HepG2 (cell line): ENCODE results near the gene FGFR4. TPM values are rescaled to one million over a fixed set of nuclear protein-coding genes. Genes with fewer than 3 reads are reported as not detected.

Source experiments
- AGO1 ChIP-seq: fragments of 200-400 bp; formaldehyde crosslinking; IDR thresholded peaks from 2 replicates; pipeline ENCODE4 v1.6.1; 2017; ENCODE audit warnings: mild to moderate bottlenecking, low read depth, low read length, moderate library complexity; ENCODE audit not compliant: poor library complexity, severe bottlenecking
- DNMT1 ChIP-seq: sonication (generic); formaldehyde crosslinking; IDR thresholded peaks from 2 replicates; pipeline ENCODE4 v1.5.1; 2020; ENCODE audit warnings: mild to moderate bottlenecking, missing genetic modification reagents
- ELF3 ChIP-seq: IDR thresholded peaks from 2 replicates; pipeline ENCODE4 v1.6.1; 2016; ENCODE audit warnings: missing genetic modification reagents, missing compliant biosample characterization
- FOXA1 ChIP-seq, 2 experiments: fragments of 450-650 bp in 1 of 2; sonication (generic) in 1 of 2; formaldehyde crosslinking in 1 of 2; IDR thresholded peaks; 2 replicates each; pipeline versions ENCODE4 v1.4.0 to v1.6.1; 2016 to 2020; ENCODE audit warnings: missing genetic modification reagents in 1 of 2
- HNF4A ChIP-seq: sonication (generic); formaldehyde crosslinking; IDR thresholded peaks from 2 replicates; pipeline ENCODE4 v1.4.0; 2020; ENCODE audit warnings: missing genetic modification reagents
- HNRNPK ChIP-seq: fragments of 200-400 bp; formaldehyde crosslinking; IDR thresholded peaks from 2 replicates; pipeline ENCODE4 v1.6.1; 2018; ENCODE audit warnings: low read length, low read depth, moderate library complexity, mild to moderate bottlenecking; ENCODE audit not compliant: poor library complexity, severe bottlenecking
- HNRNPUL1 ChIP-seq: fragments of 200-400 bp; formaldehyde crosslinking; IDR thresholded peaks from 2 replicates; pipeline ENCODE4 v1.6.1; 2017; ENCODE audit warnings: low read depth, mild to moderate bottlenecking, low read length, moderate library complexity
- IKZF5 ChIP-seq: IDR thresholded peaks from 2 replicates; pipeline ENCODE4 v1.6.1; 2018; ENCODE audit warnings: missing genetic modification reagents, mild to moderate bottlenecking, missing compliant biosample characterization
- KDM3A ChIP-seq: IDR thresholded peaks from 2 replicates; pipeline ENCODE4 v1.6.1; 2018; ENCODE audit warnings: low read depth, missing compliant biosample characterization
- KLF6 ChIP-seq: IDR thresholded peaks from 2 replicates; pipeline ENCODE4 v1.8.0; 2016; ENCODE audit warnings: missing biosample characterization, missing genetic modification reagents
- MTA3 ChIP-seq: sonication (generic); formaldehyde crosslinking; IDR thresholded peaks from 2 replicates; pipeline ENCODE4 v1.4.0; 2020; ENCODE audit warnings: missing genetic modification reagents
- NCOA1 ChIP-seq: sonication (generic); formaldehyde crosslinking; IDR thresholded peaks from 2 replicates; pipeline ENCODE4 v1.9.0; 2021; ENCODE audit warnings: missing genetic modification reagents
- NR2C2 ChIP-seq: sonication (generic); formaldehyde crosslinking; IDR thresholded peaks from 2 replicates; pipeline ENCODE4 v1.4.0; 2020; ENCODE audit warnings: missing genetic modification reagents, mild to moderate bottlenecking, moderate library complexity, borderline replicate concordance
- PLSCR1 ChIP-seq: sonication (generic); formaldehyde crosslinking; IDR thresholded peaks from 2 replicates; pipeline ENCODE4 v1.5.0; 2020; ENCODE audit warnings: missing genetic modification reagents, mild to moderate bottlenecking, borderline replicate concordance
- PTBP1 ChIP-seq: fragments of 200-400 bp; formaldehyde crosslinking; IDR thresholded peaks from 2 replicates; pipeline ENCODE4 v1.6.1; 2018; ENCODE audit warnings: low read length, low read depth; ENCODE audit not compliant: poor library complexity, severe bottlenecking
- SMYD3 ChIP-seq: sonication (generic); formaldehyde crosslinking; IDR thresholded peaks from 2 replicates; pipeline ENCODE4 v1.8.1; 2023; ENCODE audit warnings: mild to moderate bottlenecking, missing genetic modification reagents
- SP1 ChIP-seq, 2 experiments: fragments of 450-650 bp in 1 of 2; sonication (generic) in 1 of 2; formaldehyde crosslinking in 1 of 2; IDR thresholded peaks; 2 replicates each; pipeline versions ENCODE4 v1.4.0 to v1.6.1; 2016 to 2020; ENCODE audit warnings: missing genetic modification reagents in 1 of 2
- TOPORS ChIP-seq: sonication (generic); formaldehyde crosslinking; IDR thresholded peaks from 2 replicates; pipeline ENCODE4 v1.8.0; 2023; ENCODE audit warnings: mild to moderate bottlenecking, missing genetic modification reagents
- ZC3H4 ChIP-seq: sonication (generic); formaldehyde crosslinking; IDR thresholded peaks from 2 replicates; pipeline ENCODE4 v1.4.0; 2020; ENCODE audit warnings: missing genetic modification reagents, borderline replicate concordance
- ZFAT ChIP-seq: sonication (generic); formaldehyde crosslinking; conservative IDR thresholded peaks from 2 replicates; pipeline ENCODE4 v1.8.1; 2023; ENCODE audit warnings: missing genetic modification reagents, inconsistent platforms
- ZFP1 ChIP-seq: IDR thresholded peaks from 2 replicates; pipeline ENCODE4 v1.6.1; 2016
- ZNF138 ChIP-seq: sonication (generic); formaldehyde crosslinking; IDR thresholded peaks from 2 replicates; pipeline ENCODE4 v1.5.0; 2020; ENCODE audit warnings: mild to moderate bottlenecking, low read depth, missing genetic modification reagents
- ZNF589 ChIP-seq: sonication (generic); formaldehyde crosslinking; conservative IDR thresholded peaks from 2 replicates; pipeline ENCODE4 v1.8.0; 2022; ENCODE audit warnings: mild to moderate bottlenecking, moderate library complexity, missing genetic modification reagents
- ZNF703 ChIP-seq: sonication (generic); formaldehyde crosslinking; IDR thresholded peaks from 2 replicates; pipeline ENCODE4 v1.5.1; 2020; ENCODE audit warnings: missing genetic modification reagents, mild to moderate bottlenecking, moderate library complexity, borderline replicate concordance
- ZNF850 ChIP-seq: sonication (generic); formaldehyde crosslinking; conservative IDR thresholded peaks from 2 replicates; pipeline ENCODE4 v1.9.0; 2021; ENCODE audit warnings: mild to moderate bottlenecking, missing genetic modification reagents
- ZSCAN9 ChIP-seq: IDR thresholded peaks from 2 replicates; pipeline ENCODE4 v1.6.1; 2016; ENCODE audit warnings: borderline replicate concordance
- polyA plus RNA-seq, 8 experiments: library from polyadenylated mRNA; depleted of rRNA in 3 of 8; stranded (reverse) in 7 of 8; unstranded in 1 of 8; fragments of >200 nt; fragmentation: Illumina TruSeq in 4 of 8; extraction: Trizol in 4 of 8; gene quantifications; 2 replicates each; pipeline versions ENCODE4 v1.2.1 to v1.2.3, GENCODE V29; 2011 to 2016; ENCODE audit warnings: low read depth in 4 of 8, missing spikeins in 1 of 8, mixed read lengths in 1 of 8; ENCODE audit not compliant: insufficient read depth in 1 of 8
- total RNA-seq, 5 experiments: library from RNA; depleted of rRNA; stranded (reverse); fragments of >200 nt; fragmentation: Illumina TruSeq; extraction: Trizol; gene quantifications; 2 replicates each; pipeline ENCODE4 v1.2.3, GENCODE V29; 2016; ENCODE audit warnings: low read depth in 1 of 5
- TF ChIP-seq, protein P1 (sequence below): sonication (generic); formaldehyde crosslinking; IDR thresholded peaks from 2 replicates; pipeline ENCODE4 v1.4.0; 2020; ENCODE audit warnings: mild to moderate bottlenecking, missing genetic modification reagents

Gene FGFR4
- total and polyA plus RNA-seq, 2 of the 13 experiments (the other 11 are each of a cell fraction or from before 2014, with no cell fraction given), result 129 to 219 TPM

- peak; percentile 91 for TF ChIP-seq IKZF5
- no peak for TF ChIP-seq FOXA1 (IDR thresholded peaks at IDR 0.05)
- TF ChIP-seq FOXA1 (CRISPR knock-in tag; IDR thresholded peaks at IDR 0.05), result peak; percentile 31; the same call in 1 of the 2 replicates
- TF ChIP-seq AGO1, result peak; percentile 31
- 0 out of 2 replicates have a peak, but pooled peaks have one; percentile 48 for TF ChIP-seq SMYD3 (CRISPR knock-in tag)
- TF ChIP-seq ZFAT (CRISPR knock-in tag), result no peak
- TF ChIP-seq MTA3, result no peak
- no peak for TF ChIP-seq PLSCR1
- TF ChIP-seq HNRNPK, result peak; percentile 84
- no peak for TF ChIP-seq ZC3H4
- TF ChIP-seq ZNF589 (CRISPR knock-in tag), result peak; percentile 86
- TF ChIP-seq ZFP1 (CRISPR knock-in tag), result no peak
- peak; percentile 64; the same call in 1 of the 2 replicates for TF ChIP-seq KLF6 (CRISPR knock-in tag)
- TF ChIP-seq ELF3, result peak; percentile 75
- TF ChIP-seq HNRNPUL1, result peak; percentile 100
- TF ChIP-seq ZNF703, result no peak
- no peak; the same call in 1 of the 2 replicates for TF ChIP-seq ZNF138 (CRISPR knock-in tag)
- peak; percentile 83; the same call in 1 of the 2 replicates for TF ChIP-seq KDM3A
- TF ChIP-seq TOPORS, result no peak
- TF ChIP-seq NR2C2, result peak; percentile 60
- 0 out of 2 replicates have a peak, but pooled peaks have one; percentile 63 for TF ChIP-seq ZSCAN9 (CRISPR knock-in tag)
- peak; percentile 95 for TF ChIP-seq NCOA1
- peak; percentile 89 for TF ChIP-seq PTBP1
- peak; percentile 90 for TF ChIP-seq HNF4A
- 0 out of 2 replicates have a peak, but pooled peaks have one; percentile 83 for TF ChIP-seq ZNF850
- peak; percentile 70; the same call in 1 of the 2 replicates for TF ChIP-seq DNMT1 (CRISPR knock-in tag)
- TF ChIP-seq, protein P1, sequence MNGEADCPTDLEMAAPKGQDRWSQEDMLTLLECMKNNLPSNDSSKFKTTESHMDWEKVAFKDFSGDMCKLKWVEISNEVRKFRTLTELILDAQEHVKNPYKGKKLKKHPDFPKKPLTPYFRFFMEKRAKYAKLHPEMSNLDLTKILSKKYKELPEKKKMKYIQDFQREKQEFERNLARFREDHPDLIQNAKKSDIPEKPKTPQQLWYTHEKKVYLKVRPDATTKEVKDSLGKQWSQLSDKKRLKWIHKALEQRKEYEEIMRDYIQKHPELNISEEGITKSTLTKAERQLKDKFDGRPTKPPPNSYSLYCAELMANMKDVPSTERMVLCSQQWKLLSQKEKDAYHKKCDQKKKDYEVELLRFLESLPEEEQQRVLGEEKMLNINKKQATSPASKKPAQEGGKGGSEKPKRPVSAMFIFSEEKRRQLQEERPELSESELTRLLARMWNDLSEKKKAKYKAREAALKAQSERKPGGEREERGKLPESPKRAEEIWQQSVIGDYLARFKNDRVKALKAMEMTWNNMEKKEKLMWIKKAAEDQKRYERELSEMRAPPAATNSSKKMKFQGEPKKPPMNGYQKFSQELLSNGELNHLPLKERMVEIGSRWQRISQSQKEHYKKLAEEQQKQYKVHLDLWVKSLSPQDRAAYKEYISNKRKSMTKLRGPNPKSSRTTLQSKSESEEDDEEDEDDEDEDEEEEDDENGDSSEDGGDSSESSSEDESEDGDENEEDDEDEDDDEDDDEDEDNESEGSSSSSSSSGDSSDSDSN, result peak; percentile 88
- TF ChIP-seq SP1 (IDR thresholded peaks at IDR 0.05), result peak; percentile 73
- TF ChIP-seq SP1 (CRISPR knock-in tag; IDR thresholded peaks at IDR 0.05), result peak; percentile 91
Measured at GRCh38 chr5:177086654-177087397, at the start of gene FGFR4 (continued).
